Retinal pigment epithelial cell (primary cell): ENCODE measurements around the gene ZNF483.

Source experiments
- DNase-seq: peaks from one replicate; pipeline ENCODE4 v3.0.0-alpha.2; 2010; ENCODE audit warnings: low read depth
- H3K4me3 ChIP-seq: 2 replicates; pipeline ENCODE4 v1.5.1; 2011; ENCODE audit warnings: mild to moderate bottlenecking, low read length, control low read depth, moderate library complexity
- CTCF ChIP-seq: conservative IDR thresholded peaks from 2 replicates; pipeline ENCODE4 v1.5.1; 2011; ENCODE audit warnings: low read depth, low read length, control low read depth, inconsistent platforms

ZNF483 gene

GRCh38 chr9:111586378-111586777 is 61.4 kb downstream of the ZNF483 start:
- H3K4me3 ChIP-seq = no peak overlapping the region
- no peak for TF ChIP-seq CTCF
- no peak for DNase-seq

- DNase-seq = no peak
- TF ChIP-seq CTCF = no peak
- H3K4me3 ChIP-seq = no peak overlapping the region
Measured at GRCh38 chr9:111588846-111589245, 63.9 kb downstream of the ZNF483 start.

- H3K4me3 ChIP-seq = peak overlapping the region; percentile 76
- peak; percentile 80 for TF ChIP-seq CTCF
- DNase-seq = no peak
Measured at GRCh38 chr9:111597852-111598732, 73.1 kb downstream of the ZNF483 start.

- peak overlapping the region; percentile 76 for H3K4me3 ChIP-seq
- TF ChIP-seq CTCF = no peak
- DNase-seq = no peak
Measured at GRCh38 chr9:111598733-111599091, 73.7 kb downstream of the ZNF483 start.

GRCh38 chr9:111599092-111599954 is 74.3 kb downstream of the ZNF483 start, which contains the start of gene PTGR1:
PTGR1 (minus strand) TSS chr9:111599647; CDS start chr9:111597422, 2,225 bp downstream.
- TF ChIP-seq CTCF = no peak
- H3K4me3 ChIP-seq = peak within 1 kb of the TSS; percentile 76
- peak; percentile 73 for DNase-seq

- TF ChIP-seq CTCF = no peak
- DNase-seq = no peak
Measured at GRCh38 chr9:111599955-111600343, 75.0 kb downstream of the ZNF483 start.

More at GRCh38 chr9:111599955-111600343, 75.0 kb downstream of the ZNF483 start:
- peak overlapping the region; percentile 76 for H3K4me3 ChIP-seq
